Lower lobe of right lung (tissue), 2 donors: Measurements from ENCODE around the gene MAN2B1. TPM values are rescaled to one million over a fixed set of nuclear protein-coding genes. Genes with fewer than 3 reads are reported as not detected.

Experiments used
- ATAC-seq, 2 donors: fragments of 200-7000 bp; cut with Tn5 transposase; one replicate each; pipeline ENCODE4 v1.9.1; 2020 to 2022; ENCODE audit warnings: mild to moderate bottlenecking in 2 of 2, moderate library complexity in 2 of 2
- DNase-seq: peaks from one replicate; pipeline ENCODE4 v3.0.0-alpha.2; 2020
- H3K27ac ChIP-seq: fragments of 200-600 bp; one replicate; pipeline ENCODE4 v1.8.0; 2022
- H3K27me3 ChIP-seq: fragments of 200-600 bp; one replicate; pipeline ENCODE4 v1.8.0; 2022; ENCODE audit warnings: low read depth
- H3K36me3 ChIP-seq: fragments of 200-600 bp; one replicate; pipeline ENCODE4 v1.8.0; 2022; ENCODE audit warnings: mild to moderate bottlenecking
- H3K4me1 ChIP-seq: fragments of 200-600 bp; one replicate; pipeline ENCODE4 v1.8.0; 2022
- H3K4me3 ChIP-seq: fragments of 200-600 bp; one replicate; pipeline ENCODE4 v1.8.0; 2022; ENCODE audit warnings: mild to moderate bottlenecking
- H3K9me3 ChIP-seq: fragments of 200-600 bp; one replicate; pipeline ENCODE4 v1.8.0; 2022
- intact Hi-C: fragments of 100-400 bp; cut with DNase I; formaldehyde crosslinking; loops from one replicate; pipeline ENCODE4 v1.11.0; 2022
- total RNA-seq: library from RNA; stranded (reverse); fragmentation: NEBNext Ultra II Directional; extraction: Animal tissue kit (Norgen Biotek cat#: 25700); gene quantifications from one replicate; pipeline ENCODE4 v1.2.1, GENCODE V29; 2021
- TF ChIP-seq, protein P1 (sequence below): fragments of 200-600 bp; IDR thresholded peaks from one replicate; pipeline ENCODE4 v1.8.0; 2022; ENCODE audit warnings: antibody characterized with exemption, mild to moderate bottlenecking
- donor health status: DM: no; HTN: yes; CAD: no; lungs with severe emphysema.

The MAN2B1 gene
- total RNA-seq, 1 donor from 2014 or later: 251 TPM

DNA sequence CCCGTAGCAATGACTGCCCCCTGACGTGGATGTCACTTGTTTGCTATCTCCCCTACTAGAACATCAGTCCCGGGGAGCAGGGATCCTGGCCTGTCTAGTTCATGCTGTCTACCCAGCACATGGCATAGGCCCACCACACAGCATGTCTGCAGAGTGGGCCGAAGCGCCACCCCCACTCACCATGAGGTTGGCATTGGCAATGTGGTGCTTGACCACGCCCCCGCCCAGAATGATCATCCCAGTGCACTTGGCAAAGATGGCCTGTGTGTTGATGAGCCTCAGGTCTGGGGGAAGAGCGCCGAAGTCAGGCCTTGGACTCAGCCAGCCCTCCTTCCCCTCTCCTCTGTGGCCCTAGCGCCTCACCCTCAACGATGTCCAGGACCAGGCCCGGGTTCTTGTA is 10.4 kb upstream of the MAN2B1 start:
- H3K36me3 ChIP-seq: peaks cover 80% of the 10 kb centered on the region
- no peaks in the 10 kb centered on the region for H3K27me3 ChIP-seq
- no peak overlapping the region for H3K27ac ChIP-seq
- DNase-seq (no peak), ATAC-seq (no peak)
- peaks cover 20% of the 10 kb centered on the region for H3K4me1 ChIP-seq
- intact Hi-C loops: no loop called here
- H3K4me3 ChIP-seq: no peak overlapping the region
- TF ChIP-seq, protein P1, sequence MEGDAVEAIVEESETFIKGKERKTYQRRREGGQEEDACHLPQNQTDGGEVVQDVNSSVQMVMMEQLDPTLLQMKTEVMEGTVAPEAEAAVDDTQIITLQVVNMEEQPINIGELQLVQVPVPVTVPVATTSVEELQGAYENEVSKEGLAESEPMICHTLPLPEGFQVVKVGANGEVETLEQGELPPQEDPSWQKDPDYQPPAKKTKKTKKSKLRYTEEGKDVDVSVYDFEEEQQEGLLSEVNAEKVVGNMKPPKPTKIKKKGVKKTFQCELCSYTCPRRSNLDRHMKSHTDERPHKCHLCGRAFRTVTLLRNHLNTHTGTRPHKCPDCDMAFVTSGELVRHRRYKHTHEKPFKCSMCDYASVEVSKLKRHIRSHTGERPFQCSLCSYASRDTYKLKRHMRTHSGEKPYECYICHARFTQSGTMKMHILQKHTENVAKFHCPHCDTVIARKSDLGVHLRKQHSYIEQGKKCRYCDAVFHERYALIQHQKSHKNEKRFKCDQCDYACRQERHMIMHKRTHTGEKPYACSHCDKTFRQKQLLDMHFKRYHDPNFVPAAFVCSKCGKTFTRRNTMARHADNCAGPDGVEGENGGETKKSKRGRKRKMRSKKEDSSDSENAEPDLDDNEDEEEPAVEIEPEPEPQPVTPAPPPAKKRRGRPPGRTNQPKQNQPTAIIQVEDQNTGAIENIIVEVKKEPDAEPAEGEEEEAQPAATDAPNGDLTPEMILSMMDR: no peak
- H3K9me3 ChIP-seq: no peaks in the 10 kb centered on the region

- Histone ChIP-seq H3K4me3 (no peak overlapping the region), H3K27ac (no peak overlapping the region), H3K4me1 (peaks cover 20% of the 10 kb centered on the region), H3K9me3 (no peaks in the 10 kb centered on the region), H3K36me3 (peaks cover 80% of the 10 kb centered on the region), H3K27me3 (no peaks in the 10 kb centered on the region)
- intact Hi-C loops: no loop called here
- TF ChIP-seq, protein P1: peak; percentile 86
- DNase-seq: peak; percentile 87
- ATAC-seq: peak; percentile 60 to 71
Observed at GRCh38 chr19:12676384-12676792, 9.8 kb upstream of the MAN2B1 start.

DNA sequence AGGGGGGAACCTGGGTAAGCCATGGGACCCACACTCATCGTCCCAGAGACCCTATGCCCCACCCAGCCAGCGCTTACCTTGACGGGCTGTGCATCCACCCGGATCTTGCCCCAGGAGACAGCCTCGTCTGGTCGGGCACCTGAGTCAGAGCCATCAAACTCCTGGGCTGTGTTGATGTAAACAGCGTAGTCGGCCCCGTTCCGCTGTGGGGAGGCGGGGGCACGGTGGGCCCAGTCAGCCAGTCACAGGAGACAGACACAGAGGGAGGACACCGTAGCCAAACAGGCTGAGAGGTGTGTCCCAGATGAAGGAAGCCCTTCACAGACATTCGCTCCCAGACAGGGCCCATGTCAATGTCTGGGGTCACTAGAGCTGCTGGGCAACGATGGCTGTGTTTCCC is 9.4 kb upstream of the MAN2B1 start:
- Histone ChIP-seq H3K4me1 (peaks cover 19% of the 10 kb centered on the region), H3K4me3 (no peak overlapping the region), H3K36me3 (peaks cover 80% of the 10 kb centered on the region), H3K27me3 (no peaks in the 10 kb centered on the region), H3K9me3 (no peaks in the 10 kb centered on the region), H3K27ac (no peak overlapping the region)
- DNase-seq (no peak), ATAC-seq (no peak)
- TF ChIP-seq, protein P1: no peak
- intact Hi-C loops: no loop called here

- Histone ChIP-seq H3K27ac (no peak overlapping the region), H3K27me3 (no peaks in the 10 kb centered on the region), H3K4me3 (no peak overlapping the region), H3K9me3 (no peaks in the 10 kb centered on the region), H3K4me1 (peaks cover 19% of the 10 kb centered on the region), H3K36me3 (peaks cover 80% of the 10 kb centered on the region)
- no peak for ATAC-seq
- TF ChIP-seq, protein P1: no peak
- intact Hi-C loops: no loop called here
- no peak for DNase-seq
Observed at GRCh38 chr19:12675399-12675798, 8.9 kb upstream of the MAN2B1 start.

- TF ChIP-seq, protein P1: no peak
- ATAC-seq (no peak), DNase-seq (no peak)
- no peaks in the 10 kb centered on the region for H3K27me3 ChIP-seq
- H3K4me3 ChIP-seq: no peak overlapping the region
- H3K27ac ChIP-seq: no peak overlapping the region
- peaks cover 30% of the 10 kb centered on the region for H3K4me1 ChIP-seq
- peaks cover 61% of the 10 kb centered on the region for H3K36me3 ChIP-seq
- intact Hi-C loops: no loop called here
- H3K9me3 ChIP-seq: no peaks in the 10 kb centered on the region
Observed at GRCh38 chr19:12672744-12673143, 6.2 kb upstream of the MAN2B1 start.
